ENCODE data around the gene BUB1B. TPM values are rescaled to one million over a fixed set of nuclear protein-coding genes. Genes with fewer than 3 reads are reported as not detected.

Gene BUB1B
- total RNA-seq, 1 experiment from 2014 or later, result 92.9 TPM

DNA sequence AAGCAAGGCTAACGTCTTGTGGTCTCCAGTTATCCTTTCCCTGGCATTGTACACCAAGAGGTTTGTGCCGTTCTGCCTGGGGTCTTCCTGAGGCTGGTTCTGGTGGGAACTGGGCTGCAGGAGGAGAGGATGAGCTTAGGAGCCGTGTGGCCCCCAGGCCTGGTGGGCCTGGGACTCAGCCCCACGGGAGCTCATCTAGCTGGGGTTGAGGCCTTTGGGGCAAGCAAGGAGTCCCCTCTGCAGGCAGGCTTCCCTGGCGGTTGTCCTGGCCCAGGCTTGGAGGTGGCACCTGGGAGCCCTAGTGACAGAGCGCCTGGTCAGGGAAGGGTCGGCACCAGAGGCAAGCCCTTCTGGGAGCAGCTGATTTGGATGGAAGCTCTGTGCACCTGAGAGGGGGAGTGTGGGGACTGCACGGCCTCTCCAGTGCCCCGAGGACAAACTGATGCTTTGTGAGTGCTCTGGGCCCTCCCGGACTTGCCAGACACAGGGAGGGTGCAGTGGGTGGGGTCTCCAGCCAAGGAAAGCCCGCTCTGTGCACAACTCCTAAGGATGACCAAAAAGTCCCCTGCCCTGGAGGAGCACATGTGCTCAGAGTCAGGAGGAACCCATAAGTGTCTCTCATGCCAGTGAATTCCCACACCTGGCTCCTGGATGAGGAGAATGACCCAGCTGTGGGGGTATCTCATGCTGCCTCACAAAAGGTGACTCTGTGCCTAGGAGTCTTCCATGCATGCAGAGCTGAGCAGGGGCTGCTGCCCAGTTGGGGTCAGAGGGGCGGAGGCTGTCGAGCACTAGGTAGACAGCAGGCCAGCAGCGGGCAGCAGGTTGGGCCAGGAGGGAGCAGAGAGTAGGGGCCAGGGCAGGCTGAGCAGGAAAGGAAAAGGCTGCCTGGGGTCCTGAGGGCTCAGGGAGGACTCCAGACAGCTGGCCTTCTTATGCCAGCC lies 80.7 kb downstream of the BUB1B start:
- ATAC-seq (no peak), DNase-seq (ENCODE audit: low read depth, low spot score) (no peak)
- TF ChIP-seq EZH2phosphoT487 (IDR thresholded peaks at IDR 0.05; ENCODE audit: borderline replicate concordance), result no peak
- TF ChIP-seq SIN3A (IDR thresholded peaks at IDR 0.05; ENCODE audit: low read depth), result no peak
- TF ChIP-seq, protein P1, sequence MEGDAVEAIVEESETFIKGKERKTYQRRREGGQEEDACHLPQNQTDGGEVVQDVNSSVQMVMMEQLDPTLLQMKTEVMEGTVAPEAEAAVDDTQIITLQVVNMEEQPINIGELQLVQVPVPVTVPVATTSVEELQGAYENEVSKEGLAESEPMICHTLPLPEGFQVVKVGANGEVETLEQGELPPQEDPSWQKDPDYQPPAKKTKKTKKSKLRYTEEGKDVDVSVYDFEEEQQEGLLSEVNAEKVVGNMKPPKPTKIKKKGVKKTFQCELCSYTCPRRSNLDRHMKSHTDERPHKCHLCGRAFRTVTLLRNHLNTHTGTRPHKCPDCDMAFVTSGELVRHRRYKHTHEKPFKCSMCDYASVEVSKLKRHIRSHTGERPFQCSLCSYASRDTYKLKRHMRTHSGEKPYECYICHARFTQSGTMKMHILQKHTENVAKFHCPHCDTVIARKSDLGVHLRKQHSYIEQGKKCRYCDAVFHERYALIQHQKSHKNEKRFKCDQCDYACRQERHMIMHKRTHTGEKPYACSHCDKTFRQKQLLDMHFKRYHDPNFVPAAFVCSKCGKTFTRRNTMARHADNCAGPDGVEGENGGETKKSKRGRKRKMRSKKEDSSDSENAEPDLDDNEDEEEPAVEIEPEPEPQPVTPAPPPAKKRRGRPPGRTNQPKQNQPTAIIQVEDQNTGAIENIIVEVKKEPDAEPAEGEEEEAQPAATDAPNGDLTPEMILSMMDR (IDR thresholded peaks at IDR 0.05 in 2 of 3, conservative IDR thresholded peaks at IDR 0.05 in 1 of 3; ENCODE audit: borderline replicate concordance in 1 of 3, insufficient read depth in 1 of 3, low read depth in 2 of 3, low read length in 2 of 3), result no peak
- TF ChIP-seq ZFX (IDR thresholded peaks at IDR 0.05), result no peak
- TF ChIP-seq TCF7L2 (IDR thresholded peaks at IDR 0.05; ENCODE audit: borderline replicate concordance, extremely low read depth, insufficient read depth, insufficient read length), result no peak
- no peak for TF ChIP-seq FOSL1 (IDR thresholded peaks at IDR 0.05; ENCODE audit: low read depth)
- no peak for TF ChIP-seq EGR1 (IDR thresholded peaks at IDR 0.05; ENCODE audit: low read depth)
- no peak for TF ChIP-seq POLR2A (IDR thresholded peaks at IDR 0.05; ENCODE audit: borderline replicate concordance, extremely low read depth, insufficient read depth, insufficient read length)
- TF ChIP-seq SRF (IDR thresholded peaks at IDR 0.05; ENCODE audit: low read depth), result no peak
- TF ChIP-seq ELF1 (IDR thresholded peaks at IDR 0.05; ENCODE audit: borderline replicate concordance, low read depth), result no peak
- TF ChIP-seq, protein P2, sequence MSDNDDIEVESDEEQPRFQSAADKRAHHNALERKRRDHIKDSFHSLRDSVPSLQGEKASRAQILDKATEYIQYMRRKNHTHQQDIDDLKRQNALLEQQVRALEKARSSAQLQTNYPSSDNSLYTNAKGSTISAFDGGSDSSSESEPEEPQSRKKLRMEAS (IDR thresholded peaks at IDR 0.05), result no peak
- TF ChIP-seq YY1 (IDR thresholded peaks at IDR 0.05; ENCODE audit: extremely low read depth, insufficient replicate concordance, low read depth, low read length), result no peak
- TF ChIP-seq SP1 (IDR thresholded peaks at IDR 0.05; ENCODE audit: low read depth), result no peak
- TF ChIP-seq JUND (IDR thresholded peaks at IDR 0.05), result no peak
- no peak for TF ChIP-seq CEBPB (IDR thresholded peaks at IDR 0.05; ENCODE audit: low read depth)
- no peak for TF ChIP-seq ZBTB33 (IDR thresholded peaks at IDR 0.05; ENCODE audit: extremely low read depth, insufficient replicate concordance, low read length)
- TF ChIP-seq EZH2 (IDR thresholded peaks at IDR 0.05), result no peak
- TF ChIP-seq, protein P3, sequence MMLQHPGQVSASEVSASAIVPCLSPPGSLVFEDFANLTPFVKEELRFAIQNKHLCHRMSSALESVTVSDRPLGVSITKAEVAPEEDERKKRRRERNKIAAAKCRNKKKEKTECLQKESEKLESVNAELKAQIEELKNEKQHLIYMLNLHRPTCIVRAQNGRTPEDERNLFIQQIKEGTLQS (IDR thresholded peaks at IDR 0.05), result no peak
- ChIA-PET POLR2A (no interaction called here), RAD21 (ENCODE audit: low non-redundant PET in 1 of 2, low total read pairs in 2 of 2, uncharacterized antibody in 2 of 2, unreplicated experiment in 2 of 2) (no interaction called here), CTCF (interaction anchor here (1.4 kb wide), 1 partner anchor 31 kb away, joined by 4 read pairs; no protein-coding TSS in a partner anchor)
- intact Hi-C loops (cut with micrococcal nuclease), result no loop called here
- H3K27ac ChIP-seq (ENCODE audit: low read depth, low read length), result no peak overlapping the region
- H3K36me3 ChIP-seq (ENCODE audit: control insufficient read depth in 1 of 2, insufficient read depth in 2 of 2, low read length in 2 of 2), result no peaks in the 10 kb centered on the region
- no peaks in the 10 kb centered on the region for H4K20me1 ChIP-seq (ENCODE audit: insufficient read depth)
- H3K79me2 ChIP-seq (ENCODE audit: insufficient read depth, low read length), result no peaks in the 10 kb centered on the region
- no peak overlapping the region for H3K9ac ChIP-seq (ENCODE audit: low read length)
- no TSS peak for BruUV-seq (replicated peaks)
- no peak overlapping the region for H3K4me3 ChIP-seq (replicated peaks in 1 of 2; ENCODE audit: low read depth in 1 of 2, low read length in 2 of 2)
- no peak overlapping the region for H3K4me2 ChIP-seq (ENCODE audit: low read length)
- H3K9me2 ChIP-seq (ENCODE audit: insufficient read depth), result no peaks in the 10 kb centered on the region
- no peaks in the 10 kb centered on the region for H3K27me3 ChIP-seq (ENCODE audit: insufficient read depth, low read length)
- no peaks in the 10 kb centered on the region for H3K9me3 ChIP-seq (ENCODE audit: control insufficient read depth in 1 of 2, insufficient read depth in 1 of 2, low read depth in 1 of 2, low read length in 2 of 2)
- H2AFZ ChIP-seq (ENCODE audit: low read depth, low read length, poor library complexity, severe bottlenecking), result no peak overlapping the region
- peaks cover 10 to 41% of the 10 kb centered on the region in 2 experiments for H3K4me1 ChIP-seq (ENCODE audit: control insufficient read depth in 1 of 2, insufficient read depth in 2 of 2, low read length in 2 of 2)

Measured in HCT116 (cell line).